Tibial nerve (tissue), 4 donors: Measurements from ENCODE around the gene ANO10. TPM values are rescaled to one million over a fixed set of nuclear protein-coding genes. Genes with fewer than 3 reads are reported as not detected.
"Not testable (repeated sequence)": the region's sequence is repeated elsewhere in the genome, so short reads cannot be mapped to it uniquely, and the experiment has no call there.

Experiments used
- DNase-seq, 2 donors: peaks; one replicate each; pipeline ENCODE4 v3.0.0-alpha.2; 2019; ENCODE audit warnings: low spot score in 2 of 2
- H3K27ac ChIP-seq, 4 donors: fragments of 200-600 bp; sonication (generic) in 3 of 4; one replicate each; pipeline ENCODE4 v1.5.1; 2017 to 2019; ENCODE audit warnings: mild to moderate bottlenecking in 1 of 4
- H3K27me3 ChIP-seq, 2 donors: fragments of 200-600 bp; sonication (generic) in 1 of 2; one replicate each; pipeline versions ENCODE4 v1.5.1 to v1.6.0; 2017 to 2019
- H3K36me3 ChIP-seq, 3 donors: fragments of 200-600 bp; sonication (generic); one replicate each; pipeline ENCODE4 v1.5.1; 2018 to 2019
- H3K4me1 ChIP-seq, 4 donors: fragments of 200-600 bp; sonication (generic) in 3 of 4; one replicate each; pipeline ENCODE4 v1.5.1; 2017 to 2019
- H3K4me3 ChIP-seq, 4 donors: fragments of 200-600 bp; sonication (generic) in 3 of 4; one replicate each; pipeline ENCODE4 v1.5.1; 2017 to 2019; ENCODE audit warnings: mild to moderate bottlenecking in 1 of 4, moderate library complexity in 1 of 4
- H3K9me3 ChIP-seq, 4 donors: fragments of 200-600 bp; sonication (generic) in 3 of 4; one replicate each; pipeline ENCODE4 v1.5.1; 2017 to 2019
- CTCF ChIP-seq, 5 experiments: fragments of 200-600 bp in 3 of 5; fragments of 450-650 bp in 2 of 5; sonication (generic) in 3 of 5; IDR thresholded peaks; one replicate each; pipeline ENCODE4 v1.5.1; 2016 to 2019; ENCODE audit warnings: antibody characterized with exemption in 5 of 5, mild to moderate bottlenecking in 3 of 5, moderate library complexity in 2 of 5
- EP300 ChIP-seq, 2 donors: sonication (generic); formaldehyde crosslinking; IDR thresholded peaks; one replicate each; pipeline ENCODE4 v1.6.1; 2017; ENCODE audit warnings: antibody characterized with exemption in 2 of 2, mild to moderate bottlenecking in 1 of 2
- POLR2A ChIP-seq, 2 donors: fragments of 450-650 bp; IDR thresholded peaks; one replicate each; pipeline ENCODE4 v1.6.1; 2017; ENCODE audit warnings: antibody characterized with exemption in 2 of 2, mild to moderate bottlenecking in 2 of 2, moderate library complexity in 2 of 2
- WGBS, 2 donors: methylation state at CpG; one replicate each; pipeline ENCODE4 v1.1.5; 2018; 5-methylcytosine and 5-hydroxymethylcytosine counted together
- total RNA-seq, 4 donors: library from RNA; depleted of rRNA; stranded (reverse); fragments of >200 nt; gene quantifications; one replicate each; pipeline ENCODE4 v1.1.0, GENCODE V29; 2016

The ANO10 gene
- total RNA-seq, 4 donors from 2014 or later: 19.4 to 28.8 (median 21.2) TPM

- no peak overlapping the region for H3K4me3 ChIP-seq
- H3K9me3 ChIP-seq: no peaks in the 10 kb centered on the region
- no peaks in the 10 kb centered on the region for H3K36me3 ChIP-seq
- 91 to 95% methylated on average over 4 of the region's 4 CpGs for WGBS, 2 donors
- H3K4me1 ChIP-seq: peaks cover 0 to 16% (median 0%) of the 10 kb centered on the region in 4 donors
- no peaks in the 10 kb centered on the region for H3K27me3 ChIP-seq
- no peak overlapping the region for H3K27ac ChIP-seq
- TF ChIP-seq EP300 (IDR thresholded peaks at IDR 0.05) (no peak), POLR2A (IDR thresholded peaks at IDR 0.05) (no peak), CTCF (IDR thresholded peaks at IDR 0.05) (no peak)
- DNase-seq: no peak
Observed at GRCh38 chr3:43583481-43583880, 38.3 kb downstream of the ANO10 start.

GRCh38 chr3:43582866-43583265 is 38.9 kb downstream of the ANO10 start:
- Histone ChIP-seq H3K4me1 (peaks cover 0 to 16% (median 0%) of the 10 kb centered on the region in 4 donors), H3K36me3 (no peaks in the 10 kb centered on the region), H3K27me3 (no peaks in the 10 kb centered on the region), H3K9me3 (no peaks in the 10 kb centered on the region), H3K4me3 (no peak overlapping the region), H3K27ac (no peak overlapping the region)
- no peak for TF ChIP-seq CTCF (IDR thresholded peaks at IDR 0.05)
- no peak for TF ChIP-seq POLR2A (IDR thresholded peaks at IDR 0.05)
- TF ChIP-seq EP300 (IDR thresholded peaks at IDR 0.05): no peak
- WGBS, 2 donors: 52 to 70% methylated on average over 1 of the region's 1 CpG
- no peak for DNase-seq

- WGBS, 2 donors: 47 to 48% methylated on average over 2 of the region's 2 CpGs
- H3K36me3 ChIP-seq: peaks cover 0 to 10% (median 0%) of the 10 kb centered on the region in 3 donors
- no peak for DNase-seq
- no peaks in the 10 kb centered on the region for H3K27me3 ChIP-seq
- no peak overlapping the region for H3K4me3 ChIP-seq
- no peaks in the 10 kb centered on the region for H3K9me3 ChIP-seq
- peaks cover 0 to 16% (median 0%) of the 10 kb centered on the region in 4 donors for H3K4me1 ChIP-seq
- TF ChIP-seq POLR2A (IDR thresholded peaks at IDR 0.05) (no peak), CTCF (IDR thresholded peaks at IDR 0.05) (no peak), EP300 (IDR thresholded peaks at IDR 0.05) (no peak)
- no peak overlapping the region for H3K27ac ChIP-seq
Observed at GRCh38 chr3:43581343-43581742, 40.5 kb downstream of the ANO10 start.

GRCh38 chr3:43580181-43580580 is 41.6 kb downstream of the ANO10 start:
- WGBS, 2 donors: 88 to 92% methylated on average over 6 of the region's 6 CpGs
- no peak for TF ChIP-seq CTCF (IDR thresholded peaks at IDR 0.05)
- TF ChIP-seq POLR2A (IDR thresholded peaks at IDR 0.05): no peak
- TF ChIP-seq EP300 (IDR thresholded peaks at IDR 0.05): no peak
- no peak for DNase-seq
- H3K27me3 ChIP-seq: no peaks in the 10 kb centered on the region
- H3K4me1 ChIP-seq: peaks cover 0 to 12% (median 0%) of the 10 kb centered on the region in 4 donors
- no peaks in the 10 kb centered on the region for H3K9me3 ChIP-seq
- H3K36me3 ChIP-seq: peaks cover 0 to 20% (median 0%) of the 10 kb centered on the region in 3 donors
- H3K4me3 ChIP-seq: no peak overlapping the region
- H3K27ac ChIP-seq: no peak overlapping the region

- Histone ChIP-seq H3K4me1 (no peaks in the 10 kb centered on the region), H3K36me3 (peaks cover 0 to 27% (median 0%) of the 10 kb centered on the region in 3 donors), H3K4me3 (no peak overlapping the region), H3K9me3 (no peaks in the 10 kb centered on the region), H3K27ac (no peak overlapping the region), H3K27me3 (no peaks in the 10 kb centered on the region)
- 75 to 83% methylated on average over 2 of the region's 2 CpGs for WGBS, 2 donors
- DNase-seq: no peak
- TF ChIP-seq CTCF (IDR thresholded peaks at IDR 0.05): no peak
- TF ChIP-seq EP300 (IDR thresholded peaks at IDR 0.05): no peak
- no peak for TF ChIP-seq POLR2A (IDR thresholded peaks at IDR 0.05)
Observed at GRCh38 chr3:43573576-43573975, 48.2 kb downstream of the ANO10 start.

GRCh38 chr3:43565661-43566341 is 56.0 kb downstream of the ANO10 start:
- H3K27me3 ChIP-seq, DNase-seq, H3K4me1 ChIP-seq, H3K27ac ChIP-seq, H3K9me3 ChIP-seq, H3K4me3 ChIP-seq: not testable (repeated sequence)
- H3K36me3 ChIP-seq: peaks cover 0 to 17% (median 0%) of the 10 kb centered on the region in 3 donors
- WGBS, 2 donors: 87 to 90% methylated on average over 20 to 22 of the region's 30 CpGs
